GM12878 (cell line): Measurements from ENCODE around the gene BCL2L13. TPM values are rescaled to one million over a fixed set of nuclear protein-coding genes. Genes with fewer than 3 reads are reported as not detected.

ENCODE experiments used
- ATAC-seq: fragments of 200-7000 bp; cut with Tn5 transposase; 3 replicates; pipeline ENCODE4 v1.9.1; 2020; ENCODE audit warnings: mild to moderate bottlenecking, moderate library complexity
- BruUV-seq: library from RNA; stranded (reverse); fragments of 400-500 nt; replicated peaks from 2 replicates; lab custom pipeline; 2021; lab: Mats Ljungman, UMichigan
- CTCF ChIA-PET: fragments of 300-600 bp; sonication (Branson Sonifier 250); formaldehyde crosslinking; extraction: SDS; loops from one replicate; lab custom pipeline; 2021; ENCODE audit warnings: inconsistent platforms; lab: Yijun Ruan, JAX
- POLR2A ChIA-PET: fragments of 350-600 bp; formaldehyde crosslinking; extraction: SDS; loops from one replicate; lab custom pipeline; 2021; ENCODE audit warnings: inconsistent platforms; lab: Charles Lee
- RAD21 ChIA-PET: fragments of 300-600 bp; sonication (Branson Sonifier 250); formaldehyde crosslinking; loops from one replicate; lab custom pipeline; 2023; ENCODE audit warnings: antibody characterized with exemption; ENCODE audit not compliant: unreplicated experiment; lab: Charles Lee
- SMC1A ChIA-PET: fragments of 300-600 bp; sonication (Branson Sonifier 250); formaldehyde crosslinking; loops from one replicate; lab custom pipeline; 2023; ENCODE audit not compliant: unreplicated experiment, uncharacterized antibody; lab: Charles Lee
- DNase-seq: peaks from one replicate; pipeline ENCODE4 v3.0.0-alpha.2; 2011; ENCODE audit warnings: low read depth, low spot score
- FAIRE-seq: peaks from 3 replicates; lab custom pipeline; 2011; peaks lifted over from hg19 to GRCh38; lab: Jason Lieb, UNC
- H2AFZ ChIP-seq: 2 replicates; pipeline ENCODE4 v1.6.0; 2011; ENCODE audit warnings: low read depth, low read length, control low read depth; ENCODE audit not compliant: control insufficient read depth
- H3K27ac ChIP-seq: 2 replicates; pipeline ENCODE4 v1.5.1; 2011; ENCODE audit warnings: control low read depth; ENCODE audit not compliant: control insufficient read depth, insufficient read depth
- H3K27me3 ChIP-seq, 2 experiments: replicated peaks in 1 of 2; 2 replicates each; pipeline versions ENCODE4 v1.6.0 to v1.6.1; 2011; ENCODE audit warnings: low read length in 1 of 2; ENCODE audit not compliant: control insufficient read depth in 2 of 2, insufficient read depth in 2 of 2
- H3K36me3 ChIP-seq, 2 experiments: 2 replicates each; pipeline ENCODE4 v1.5.1; 2011; ENCODE audit warnings: low read length in 1 of 2; ENCODE audit not compliant: control insufficient read depth in 2 of 2, insufficient read depth in 2 of 2
- H3K4me1 ChIP-seq: 2 replicates; pipeline ENCODE4 v1.6.1; 2011; ENCODE audit warnings: mild to moderate bottlenecking, low read length, moderate library complexity, mixed read lengths; ENCODE audit not compliant: control insufficient read depth, insufficient read depth
- H3K4me2 ChIP-seq: 2 replicates; pipeline ENCODE4 v1.6.0; 2011; ENCODE audit warnings: control low read depth; ENCODE audit not compliant: control insufficient read depth, insufficient read depth
- H3K4me3 ChIP-seq: fragments of 200-600 bp; sonication (generic); 2 replicates; pipeline ENCODE4 v1.5.1; 2016
- H3K79me2 ChIP-seq: 2 replicates; pipeline ENCODE4 v1.6.0; 2011; ENCODE audit warnings: low read length; ENCODE audit not compliant: control insufficient read depth, insufficient read depth
- H3K9ac ChIP-seq: 2 replicates; pipeline ENCODE4 v1.8.0; 2011; ENCODE audit warnings: low read length, control low read depth, mixed read lengths; ENCODE audit not compliant: control insufficient read depth, insufficient read depth
- H3K9me3 ChIP-seq: replicated peaks from 3 replicates; pipeline ENCODE4 v1.5.1; 2011; ENCODE audit warnings: mild to moderate bottlenecking, low read length; ENCODE audit not compliant: control insufficient read depth, insufficient read depth
- H4K20me1 ChIP-seq: 2 replicates; pipeline ENCODE4 v1.6.0; 2011; ENCODE audit not compliant: control insufficient read depth, insufficient read depth
- BCL3 ChIP-seq: IDR thresholded peaks from 2 replicates; pipeline ENCODE4 v1.6.1; 2011; ENCODE audit warnings: borderline replicate concordance, low read depth, mild to moderate bottlenecking, moderate library complexity, low read length; ENCODE audit not compliant: insufficient read depth, poor library complexity, severe bottlenecking
- CBX3 ChIP-seq: fragments of 200-600 bp; sonication (generic); IDR thresholded peaks from 2 replicates; pipeline ENCODE4 v1.6.1; 2016; ENCODE audit warnings: low read depth, borderline replicate concordance
- ETV6 ChIP-seq, 2 experiments: fragments of 450-650 bp in 1 of 2; IDR thresholded peaks in 1 of 2; conservative IDR thresholded peaks in 1 of 2; 2 replicates each; pipeline ENCODE4 v1.6.1; 2014; ENCODE audit warnings: antibody characterized with exemption in 1 of 2, borderline replicate concordance in 1 of 2, low read depth in 1 of 2, mild to moderate bottlenecking in 1 of 2, moderate library complexity in 1 of 2
- KDM1A ChIP-seq: fragments of 200-600 bp; sonication (generic); IDR thresholded peaks from 2 replicates; pipeline ENCODE4 v1.6.1; 2016; ENCODE audit warnings: borderline replicate concordance
- MTA3 ChIP-seq: IDR thresholded peaks from 2 replicates; pipeline ENCODE4 v1.6.1; 2012; ENCODE audit warnings: low read length, inconsistent platforms, borderline replicate concordance
- NBN ChIP-seq: fragments of 450-650 bp; IDR thresholded peaks from 2 replicates; pipeline ENCODE4 v1.6.1; 2016
- NR2C2 ChIP-seq: IDR thresholded peaks from 2 replicates; pipeline ENCODE4 v1.6.1; 2011; ENCODE audit warnings: borderline replicate concordance, low read depth; ENCODE audit not compliant: control insufficient read depth, insufficient read length
- SPI1 ChIP-seq: IDR thresholded peaks from 2 replicates; pipeline ENCODE4 v1.6.1; 2011; ENCODE audit warnings: low read depth, mild to moderate bottlenecking, low read length, moderate library complexity, borderline replicate concordance; ENCODE audit not compliant: insufficient read depth
- WGBS: methylation state at CpG from one replicate; pipeline ENCODE4 v1.1.6; 2016; ENCODE audit warnings: low lambda C conversion rate; ENCODE audit not compliant: insufficient replicate concordance, insufficient coverage; ENCODE audit errors: missing lambda C conversion rate; 5-methylcytosine and 5-hydroxymethylcytosine counted together
- in situ Hi-C: fragments of 300-500 bp; cut with MboI; formaldehyde crosslinking; loops from 9 replicates; pipeline ENCODE4 v1.14.3; 2018; ENCODE audit warnings: mixed read lengths
- intact Hi-C: fragments of 100-400 bp; cut with micrococcal nuclease; formaldehyde crosslinking; loops from one replicate; pipeline ENCODE4 v1.14.2; 2022; ENCODE audit not compliant: unreplicated experiment
- polyA plus RNA-seq, 11 experiments: library from polyadenylated mRNA; depleted of rRNA in 4 of 11; unstranded in 6 of 11; stranded (reverse) in 5 of 11; fragments of >200 nt; fragmentation: Nextera tagmentation in 4 of 11; fragmentation: Illumina TruSeq in 1 of 11; extraction: Ambion mirVana in 4 of 11; extraction: Trizol in 1 of 11; gene quantifications; 1 replicate in 1 of 11; 2 replicates in 10 of 11; pipeline versions ENCODE4 v1.2.1 to v1.2.3, GENCODE V29; 2011 to 2016; ENCODE audit warnings: inconsistent platforms in 2 of 11, missing spikeins in 2 of 11, low read depth in 1 of 11
- total RNA-seq, 4 experiments: library from RNA; depleted of rRNA in 3 of 4; stranded (reverse); fragments of >200 nt in 3 of 4; fragmentation: Illumina TruSeq in 1 of 4; extraction: Trizol in 1 of 4; gene quantifications; 2 replicates each; pipeline versions ENCODE4 v1.2.1 to v1.2.3, GENCODE V29; 2013 to 2021

Gene BCL2L13
- total and polyA plus RNA-seq, 10 of the 15 experiments (the other 5 are each of a cell fraction or from before 2014, with no cell fraction given), result 18.6 to 30.6 (median 28.2) TPM

GRCh38 chr22:17592201-17592600, 46.4 kb upstream of the BCL2L13 start:
- CTCF ChIA-PET, result interaction anchor here (1.5 kb wide), 1 partner anchor 15 kb away, joined by 3 read pairs; no protein-coding TSS in a partner anchor
- TSS peak; percentile 64 for BruUV-seq

DNA sequence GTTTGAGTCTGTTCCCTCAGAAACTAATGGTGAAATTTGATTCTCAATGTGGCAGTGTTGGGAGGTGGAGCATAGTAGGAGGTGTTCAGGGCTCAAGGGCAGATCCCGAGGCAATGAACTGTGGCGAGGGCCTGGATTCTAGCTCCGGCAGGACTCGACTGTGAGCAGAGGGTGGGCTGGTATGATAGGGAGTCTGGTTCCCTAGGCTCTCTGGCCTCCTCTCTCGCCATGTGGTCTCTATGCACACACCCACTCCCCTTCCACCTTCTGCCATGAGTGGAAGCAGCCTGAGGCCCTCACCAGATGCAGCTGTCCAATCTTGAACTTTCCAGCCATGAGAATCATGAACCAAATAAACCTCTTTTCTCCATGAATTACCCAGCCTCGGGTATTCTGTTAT, 42.3 kb upstream of the BCL2L13 start:
- in situ Hi-C loops (no loop called here), intact Hi-C loops (no loop called here)
- POLR2A ChIA-PET, result no interaction called here
- no peak for TF ChIP-seq SPI1
- no peak for TF ChIP-seq ETV6 (conservative IDR thresholded peaks at IDR 0.05 in 1 of 2, IDR thresholded peaks at IDR 0.05 in 1 of 2; ENCODE audit: borderline replicate concordance in 1 of 2, low read depth in 1 of 2)
- no peak for TF ChIP-seq KDM1A
- FAIRE-seq, result no peak
- RAD21 ChIA-PET, result no interaction called here
- CTCF ChIA-PET, result interaction anchor here (1.0 kb wide), 1 partner anchor 40 kb away, joined by 5 read pairs; no protein-coding TSS in a partner anchor
- Histone ChIP-seq H3K27ac (no peak overlapping the region), H4K20me1 (no peaks in the 10 kb centered on the region), H3K79me2 (no peaks in the 10 kb centered on the region), H3K4me2 (no peak overlapping the region), H2AFZ (no peak overlapping the region), H3K27me3 (no peaks in the 10 kb centered on the region), H3K36me3 (peaks cover 7 to 38% of the 10 kb centered on the region in 2 experiments), H3K9me3 (peaks cover 6% of the 10 kb centered on the region; the same call in 2 of the 3 replicates), H3K4me1 (peaks cover 20% of the 10 kb centered on the region), H3K9ac (no peak overlapping the region), H3K4me3 (no peak overlapping the region)
- no peak for DNase-seq
- BruUV-seq, result no TSS peak
- SMC1A ChIA-PET, result no interaction called here
- 98% methylated on average over 6 of the region's 6 CpGs for WGBS
- no peak for ATAC-seq

More at GRCh38 chr22:17592201-17592600, 46.4 kb upstream of the BCL2L13 start:
- Histone ChIP-seq H3K27me3 (no peaks in the 10 kb centered on the region), H3K9ac (no peak overlapping the region), H3K36me3 (peaks cover 15 to 30% of the 10 kb centered on the region in 2 experiments), H3K79me2 (no peaks in the 10 kb centered on the region), H3K4me3 (no peak overlapping the region), H4K20me1 (no peaks in the 10 kb centered on the region), H3K4me1 (peaks cover 20% of the 10 kb centered on the region), H3K4me2 (no peak overlapping the region), H3K9me3 (peaks cover 6% of the 10 kb centered on the region; the same call in 2 of the 3 replicates), H2AFZ (no peak overlapping the region), H3K27ac (no peak overlapping the region)
- DNase-seq (no peak), ATAC-seq (no peak), FAIRE-seq (no peak)
- ChIA-PET SMC1A (no interaction called here), POLR2A (interaction anchor here (0.7 kb wide), 1 partner anchor 33 kb away, joined by 4 read pairs; no protein-coding TSS in a partner anchor), RAD21 (no interaction called here)
- WGBS, result 99% methylated on average over 5 of the region's 5 CpGs
- TF ChIP-seq SPI1 (no peak), NBN (no peak), MTA3 (no peak), NR2C2 (no peak), CBX3 (no peak), BCL3 (no peak)
- in situ Hi-C loops, result no loop called here
- intact Hi-C loops, result no loop called here
